Astrocyte (in vitro differentiated cells and primary cell): ENCODE data around the gene LIPC.

ENCODE experiments used
- EZH2 ChIP-seq: IDR thresholded peaks from 2 replicates; pipeline ENCODE4 v1.6.1; 2012; ENCODE audit warnings: mild to moderate bottlenecking, low read length, inconsistent platforms; ENCODE audit not compliant: insufficient read depth
- TF ChIP-seq, protein P1 (sequence below): IDR thresholded peaks from 2 replicates; pipeline ENCODE4 v1.5.1; 2011; ENCODE audit warnings: low read depth, mild to moderate bottlenecking, inconsistent platforms, low read length, moderate library complexity; ENCODE audit not compliant: insufficient read depth

DNA sequence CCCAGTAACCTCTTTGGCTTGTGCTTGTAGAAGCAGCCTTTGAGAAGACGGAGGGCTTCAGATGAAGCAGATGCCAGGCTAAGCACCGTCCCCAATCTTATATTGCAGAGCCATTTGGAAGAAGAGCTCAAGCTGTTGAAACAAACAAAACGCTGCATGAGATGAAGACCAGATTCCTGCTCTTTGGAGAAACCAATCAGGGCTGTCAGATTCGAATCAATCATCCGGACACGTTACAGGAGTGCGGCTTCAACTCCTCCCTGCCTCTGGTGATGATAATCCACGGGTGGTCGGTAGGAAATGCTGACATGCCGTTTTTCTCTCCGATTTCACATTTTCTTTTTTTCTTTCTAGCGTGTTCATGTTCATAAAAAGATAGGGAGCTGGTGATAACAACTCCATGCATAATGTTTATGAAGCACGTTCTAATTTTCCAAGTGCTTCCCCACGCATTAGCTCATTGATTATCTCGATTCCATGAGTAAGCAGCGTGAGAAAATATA, 106.5 kb downstream of the LIPC start:
- TF ChIP-seq, protein P1, sequence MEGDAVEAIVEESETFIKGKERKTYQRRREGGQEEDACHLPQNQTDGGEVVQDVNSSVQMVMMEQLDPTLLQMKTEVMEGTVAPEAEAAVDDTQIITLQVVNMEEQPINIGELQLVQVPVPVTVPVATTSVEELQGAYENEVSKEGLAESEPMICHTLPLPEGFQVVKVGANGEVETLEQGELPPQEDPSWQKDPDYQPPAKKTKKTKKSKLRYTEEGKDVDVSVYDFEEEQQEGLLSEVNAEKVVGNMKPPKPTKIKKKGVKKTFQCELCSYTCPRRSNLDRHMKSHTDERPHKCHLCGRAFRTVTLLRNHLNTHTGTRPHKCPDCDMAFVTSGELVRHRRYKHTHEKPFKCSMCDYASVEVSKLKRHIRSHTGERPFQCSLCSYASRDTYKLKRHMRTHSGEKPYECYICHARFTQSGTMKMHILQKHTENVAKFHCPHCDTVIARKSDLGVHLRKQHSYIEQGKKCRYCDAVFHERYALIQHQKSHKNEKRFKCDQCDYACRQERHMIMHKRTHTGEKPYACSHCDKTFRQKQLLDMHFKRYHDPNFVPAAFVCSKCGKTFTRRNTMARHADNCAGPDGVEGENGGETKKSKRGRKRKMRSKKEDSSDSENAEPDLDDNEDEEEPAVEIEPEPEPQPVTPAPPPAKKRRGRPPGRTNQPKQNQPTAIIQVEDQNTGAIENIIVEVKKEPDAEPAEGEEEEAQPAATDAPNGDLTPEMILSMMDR, result no peak
- TF ChIP-seq EZH2, result no peak
